ENCODE results near the gene TRPM1. TPM values are rescaled to one million over a fixed set of nuclear protein-coding genes. Genes with fewer than 3 reads are reported as not detected.

TRPM1 gene
- total RNA-seq, 2 donors from 2014 or later = not detected

GRCh38 chr15:30958219-30958618 is 143.3 kb downstream of the TRPM1 start:
- Histone ChIP-seq H3K9ac (ENCODE audit: extremely low read depth, low read length, poor library complexity, severe bottlenecking) (no peak overlapping the region), H3K27me3 (ENCODE audit: control insufficient read depth, insufficient read depth, low read length, poor library complexity, severe bottlenecking) (no peaks in the 10 kb centered on the region), H3K4me1 (ENCODE audit: control insufficient read depth, insufficient read depth, low read length) (no peaks in the 10 kb centered on the region), H3K4me3 (ENCODE audit: low read length) (no peak overlapping the region), H3K36me3 (ENCODE audit: control insufficient read depth, insufficient read depth, low read length) (peaks cover 58% of the 10 kb centered on the region), H3K9me3 (ENCODE audit: control insufficient read depth, low read length) (no peaks in the 10 kb centered on the region), H3K27ac (ENCODE audit: low read depth, low read length) (no peak overlapping the region)
- Mint-ChIP-seq H3K36me3 (ENCODE audit: low read depth) (peaks cover 50% of the 10 kb centered on the region), H3K27me3 (ENCODE audit: insufficient read depth) (no peaks in the 10 kb centered on the region), H3K9me3 (no peaks in the 10 kb centered on the region), H3K27ac (no peak overlapping the region), H3K4me3 (no peak overlapping the region), H3K4me1 (no peaks in the 10 kb centered on the region)
- DNase-seq = no peak
- WGBS, 2 experiments (ENCODE audit: insufficient coverage in 1 of 2, insufficient read length in 1 of 2) = 94 to 98% methylated on average over 4 to 5 of the region's 5 CpGs
- TF ChIP-seq CTCF (conservative IDR thresholded peaks at IDR 0.05) = no peak

DNA sequence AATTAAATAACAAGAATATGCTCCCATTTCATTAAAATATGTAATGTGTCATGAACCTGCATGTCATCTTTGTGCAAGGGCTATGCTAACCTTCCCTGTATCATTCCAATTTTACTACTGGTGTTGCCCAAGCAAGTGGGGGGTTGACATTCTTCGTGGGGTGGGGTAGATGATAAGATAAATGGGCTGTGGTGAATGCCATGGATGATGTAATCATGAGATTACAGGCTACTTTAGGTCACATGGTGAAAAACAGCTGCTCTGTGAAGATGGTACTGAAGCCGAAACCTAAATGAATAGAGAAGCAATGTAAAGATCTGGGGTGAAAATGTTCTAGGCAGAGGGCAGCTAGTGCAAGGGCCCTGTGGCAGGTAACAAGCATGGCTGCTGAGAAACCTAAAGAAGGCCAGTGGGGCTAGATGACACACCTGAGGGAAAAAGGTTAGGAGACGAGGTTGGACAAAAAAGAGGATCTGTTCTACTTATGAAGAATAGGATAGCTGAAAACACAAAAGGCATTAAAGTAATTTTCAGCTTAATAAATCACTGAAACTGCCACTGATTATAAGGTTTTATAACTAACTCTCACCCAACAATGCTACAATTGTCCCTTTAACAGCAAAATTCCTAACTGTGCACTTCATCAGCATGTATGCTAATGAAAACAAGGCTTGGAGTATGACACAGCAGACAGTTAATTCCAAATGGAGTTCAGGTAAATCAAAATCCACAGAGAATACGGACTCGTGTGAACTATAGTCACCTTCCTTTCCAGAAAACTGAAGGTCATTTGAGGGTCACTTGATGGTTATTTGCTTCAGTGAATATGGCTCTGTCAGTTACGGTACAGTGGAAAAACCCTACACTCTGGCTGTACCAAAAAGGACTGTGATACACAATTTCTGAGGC is 145.1 kb downstream of the TRPM1 start:
- Mint-ChIP-seq H3K4me1 (no peaks in the 10 kb centered on the region), H3K27me3 (ENCODE audit: insufficient read depth) (no peaks in the 10 kb centered on the region), H3K27ac (peak overlapping the region; percentile 15), H3K9me3 (no peaks in the 10 kb centered on the region), H3K36me3 (ENCODE audit: low read depth) (peaks cover 67% of the 10 kb centered on the region), H3K4me3 (no peak overlapping the region)
- H3K9ac ChIP-seq (ENCODE audit: extremely low read depth, low read length, poor library complexity, severe bottlenecking) = no peak overlapping the region
- no peaks in the 10 kb centered on the region for H3K27me3 ChIP-seq (ENCODE audit: control insufficient read depth, insufficient read depth, low read length, poor library complexity, severe bottlenecking)
- no peak for DNase-seq
- no peak overlapping the region for H3K4me3 ChIP-seq (ENCODE audit: low read length)
- WGBS, 2 experiments (ENCODE audit: insufficient coverage in 1 of 2, insufficient read length in 1 of 2) = 91 to 95% methylated on average over 3 to 6 of the region's 6 CpGs
- no peak for TF ChIP-seq CTCF (conservative IDR thresholded peaks at IDR 0.05)
- H3K27ac ChIP-seq (ENCODE audit: low read depth, low read length) = no peak overlapping the region
- no peaks in the 10 kb centered on the region for H3K9me3 ChIP-seq (ENCODE audit: control insufficient read depth, low read length)
- H3K4me1 ChIP-seq (ENCODE audit: control insufficient read depth, insufficient read depth, low read length) = no peaks in the 10 kb centered on the region
- H3K36me3 ChIP-seq (ENCODE audit: control insufficient read depth, insufficient read depth, low read length) = peaks cover 72% of the 10 kb centered on the region

DNA sequence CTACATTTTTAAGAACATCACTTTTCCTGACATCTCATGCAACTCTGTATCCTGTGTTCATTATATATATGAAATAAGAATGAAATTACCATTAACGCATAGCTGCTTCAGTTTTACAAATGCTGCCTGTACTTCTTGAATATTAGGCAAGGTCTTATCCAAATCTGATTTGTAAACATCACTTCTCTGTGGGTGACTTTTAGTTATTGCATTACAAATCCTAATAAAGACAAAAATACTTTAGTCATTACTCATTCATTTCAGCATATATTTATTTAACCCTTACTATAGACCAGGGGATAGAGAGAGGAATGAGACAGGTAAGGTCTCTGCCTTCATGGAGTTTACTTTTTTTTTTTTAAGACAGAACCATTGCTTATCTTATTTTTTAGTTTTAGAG is 146.9 kb downstream of the TRPM1 start:
- WGBS, 2 experiments (ENCODE audit: insufficient coverage in 1 of 2, insufficient read length in 1 of 2) = 100% methylated on average over 1 of the region's 1 CpG; no CpG with 5 or more reads in 1 of the 2 experiments
- peaks cover 10% of the 10 kb centered on the region for H3K9me3 ChIP-seq (ENCODE audit: control insufficient read depth, low read length)
- H3K36me3 ChIP-seq (ENCODE audit: control insufficient read depth, insufficient read depth, low read length) = peaks cover 81% of the 10 kb centered on the region
- Mint-ChIP-seq H3K36me3 (ENCODE audit: low read depth) (peaks cover 78% of the 10 kb centered on the region), H3K27ac (no peak overlapping the region), H3K9me3 (no peaks in the 10 kb centered on the region), H3K27me3 (ENCODE audit: insufficient read depth) (no peaks in the 10 kb centered on the region), H3K4me3 (no peak overlapping the region), H3K4me1 (no peaks in the 10 kb centered on the region)
- no peak for TF ChIP-seq CTCF (conservative IDR thresholded peaks at IDR 0.05)
- H3K4me1 ChIP-seq (ENCODE audit: control insufficient read depth, insufficient read depth, low read length) = no peaks in the 10 kb centered on the region
- H3K9ac ChIP-seq (ENCODE audit: extremely low read depth, low read length, poor library complexity, severe bottlenecking) = no peak overlapping the region
- DNase-seq = no peak
- H3K4me3 ChIP-seq (ENCODE audit: low read length) = no peak overlapping the region
- H3K27ac ChIP-seq (ENCODE audit: low read depth, low read length) = no peak overlapping the region
- H3K27me3 ChIP-seq (ENCODE audit: control insufficient read depth, insufficient read depth, low read length, poor library complexity, severe bottlenecking) = no peaks in the 10 kb centered on the region

Measured in endodermal cell (in vitro differentiated cells).